Duodenal mucosa (tissue), 2 donors: ENCODE results near the gene DPP7.
"Not testable (repeated sequence)": the region's sequence is repeated elsewhere in the genome, so short reads cannot be mapped to it uniquely, and the experiment has no call there.

ENCODE experiments used
- H3K27ac ChIP-seq: one replicate; pipeline ENCODE4 v1.7.0; 2013; ENCODE audit warnings: low read depth, low read length
- H3K27me3 ChIP-seq, 2 donors: one replicate each; pipeline ENCODE4 v1.7.0; 2013; ENCODE audit warnings: low read length in 2 of 2, control low read depth in 1 of 2; ENCODE audit not compliant: insufficient read depth in 2 of 2, control insufficient read depth in 1 of 2
- H3K36me3 ChIP-seq, 2 donors: one replicate each; pipeline ENCODE4 v1.7.0; 2013; ENCODE audit warnings: low read length in 2 of 2, control low read depth in 1 of 2; ENCODE audit not compliant: insufficient read depth in 2 of 2, control insufficient read depth in 1 of 2
- H3K4me1 ChIP-seq, 2 donors: one replicate each; pipeline ENCODE4 v1.7.0; 2013; ENCODE audit warnings: low read length in 2 of 2, control low read depth in 1 of 2; ENCODE audit not compliant: insufficient read depth in 2 of 2, control insufficient read depth in 1 of 2
- H3K4me3 ChIP-seq, 2 donors: one replicate each; pipeline ENCODE4 v1.7.0; 2013; ENCODE audit warnings: low read length in 2 of 2, low read depth in 1 of 2
- H3K9ac ChIP-seq, 2 donors: one replicate each; pipeline ENCODE4 v1.7.0; 2013; ENCODE audit warnings: low read length in 2 of 2, low read depth in 1 of 2
- H3K9me3 ChIP-seq, 2 donors: one replicate each; pipeline ENCODE4 v1.7.0; 2013; ENCODE audit warnings: low read length in 2 of 2, control low read depth in 1 of 2; ENCODE audit not compliant: control insufficient read depth in 1 of 2

Gene DPP7

DNA sequence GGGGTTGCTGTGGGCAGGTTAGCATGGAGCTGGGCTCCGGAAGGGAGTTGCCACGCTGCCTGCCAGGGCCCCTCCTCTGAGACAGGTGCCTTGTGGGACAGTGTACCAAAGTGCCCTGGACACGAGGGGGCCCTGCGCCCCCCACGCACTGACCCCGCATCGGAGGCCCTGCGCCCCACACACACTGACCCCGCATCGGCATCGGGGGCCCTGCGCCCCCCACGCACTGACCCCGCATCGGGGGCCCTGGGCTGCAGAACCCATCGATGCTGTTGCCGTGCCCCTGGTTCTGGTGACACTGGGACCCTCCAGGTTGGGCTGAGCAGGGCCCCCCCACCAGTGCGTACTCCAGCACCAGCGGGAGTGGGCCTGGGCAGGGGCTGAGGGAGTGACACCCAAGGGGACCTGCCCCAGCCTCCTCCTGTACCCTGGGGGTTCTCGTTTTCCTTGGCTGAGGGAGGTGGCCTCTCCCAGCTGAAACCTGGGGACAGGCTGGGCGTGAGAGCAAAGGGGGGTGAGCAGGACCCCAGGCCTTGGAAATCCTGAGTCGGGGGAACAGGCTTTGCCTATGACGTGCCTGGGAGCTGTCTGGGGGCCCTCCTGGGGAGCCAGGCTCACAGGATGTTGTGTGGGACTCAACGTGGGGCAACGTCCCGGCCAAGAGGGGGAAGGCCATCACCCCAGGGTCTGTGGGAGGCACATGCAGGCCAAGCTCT lies 51.1 kb downstream of the DPP7 start:
- peaks cover 0 to 5% of the 10 kb centered on the region in 2 donors for H3K36me3 ChIP-seq
- no peaks in the 10 kb centered on the region for H3K9me3 ChIP-seq
- no peak overlapping the region for H3K9ac ChIP-seq
- no peaks in the 10 kb centered on the region for H3K27me3 ChIP-seq
- H3K4me1 ChIP-seq = peaks cover 6 to 8% of the 10 kb centered on the region in 2 donors
- H3K27ac ChIP-seq = no peak overlapping the region
- H3K4me3 ChIP-seq = no peak overlapping the region

DNA sequence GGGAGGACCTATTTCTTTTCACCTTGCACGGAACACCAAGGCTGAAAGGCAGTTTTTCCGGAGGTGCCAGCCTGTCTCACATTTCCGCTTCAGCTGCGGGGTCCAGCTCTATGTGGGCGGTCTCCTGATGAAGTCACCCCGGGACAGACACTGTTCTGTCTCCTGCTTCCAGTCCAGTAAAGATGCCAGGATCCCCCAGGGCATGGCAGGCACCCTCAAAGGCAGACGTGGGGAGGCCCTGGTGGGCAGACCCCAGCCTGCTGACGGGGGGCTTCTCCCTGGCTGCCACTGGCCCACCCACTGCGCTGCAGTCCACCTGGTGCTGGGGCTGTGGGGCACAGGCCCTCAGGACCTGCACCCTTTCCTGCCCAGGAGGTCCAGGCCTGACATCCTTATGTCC lies 51.7 kb downstream of the DPP7 start:
- not testable (repeated sequence) for H3K27ac ChIP-seq, H3K9me3 ChIP-seq, H3K9ac ChIP-seq, H3K27me3 ChIP-seq, H3K4me3 ChIP-seq, H3K4me1 ChIP-seq, H3K36me3 ChIP-seq

DNA sequence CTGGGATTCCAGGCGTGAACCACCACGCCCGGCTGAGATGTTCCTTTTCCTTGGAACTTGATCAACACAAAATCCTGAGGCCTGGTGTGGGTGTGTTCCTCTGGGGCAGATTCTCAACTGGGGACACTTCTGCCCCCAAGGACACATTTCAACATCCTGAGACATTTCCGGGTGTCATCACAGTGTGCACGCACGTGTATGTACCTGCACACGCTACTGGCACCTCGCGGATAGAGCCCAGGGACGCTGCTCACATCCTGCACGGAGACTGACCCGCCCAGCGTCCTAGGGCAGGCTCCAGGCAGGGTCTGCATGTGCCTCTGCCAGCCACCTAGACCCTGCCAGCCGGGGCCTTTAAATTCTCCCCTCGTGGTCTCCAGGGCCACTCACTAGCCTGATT lies 52.1 kb downstream of the DPP7 start:
- H3K9me3 ChIP-seq = no peaks in the 10 kb centered on the region
- H3K27ac ChIP-seq = no peak overlapping the region
- no peaks in the 10 kb centered on the region for H3K4me1 ChIP-seq
- H3K36me3 ChIP-seq = peaks cover 0 to 5% of the 10 kb centered on the region in 2 donors
- no peak overlapping the region for H3K9ac ChIP-seq
- H3K27me3 ChIP-seq = no peaks in the 10 kb centered on the region
- H3K4me3 ChIP-seq = no peak overlapping the region
